HEK293 (cell line): ENCODE results near the gene KLHDC10.

Source experiments
- CTCF ChIA-PET: fragments of 350-600 bp; formaldehyde crosslinking; extraction: SDS; loops from one replicate; lab custom pipeline; 2021; ENCODE audit warnings: antibody characterized with exemption; lab: Yijun Ruan, JAX
- POLR2A ChIA-PET: fragments of 300-600 bp; formaldehyde crosslinking; extraction: SDS; loops from one replicate; lab custom pipeline; 2020; ENCODE audit warnings: antibody characterized with exemption, inconsistent platforms; lab: Yijun Ruan, JAX
- H3K27ac ChIP-seq: fragments of 200-500 bp; sonication (Bioruptor generic); 2 replicates; pipeline ENCODE4 v1.5.1; 2014; ENCODE audit warnings: low read depth, low read length, control low read depth, inconsistent platforms; ENCODE audit errors: extremely low read depth
- H3K36me3 ChIP-seq, 2 experiments: fragments of 200-500 bp in 1 of 2; sonication (Bioruptor generic) in 1 of 2; 1 replicate in 1 of 2; 2 replicates in 1 of 2; pipeline ENCODE4 v1.5.1; 2014 to 2017; ENCODE audit warnings: inconsistent platforms in 2 of 2, low read length in 2 of 2; ENCODE audit not compliant: control insufficient read depth in 2 of 2, insufficient read depth in 1 of 2
- H3K4me1 ChIP-seq: fragments of 200-500 bp; sonication (Bioruptor generic); 2 replicates; pipeline ENCODE4 v1.5.1; 2014; ENCODE audit warnings: mild to moderate bottlenecking, low read length, inconsistent platforms; ENCODE audit not compliant: control insufficient read depth, insufficient read depth
- H3K4me3 ChIP-seq: 2 replicates; pipeline ENCODE4 v1.5.1; 2011; ENCODE audit warnings: low read depth, mild to moderate bottlenecking, control low read depth, low read length, moderate library complexity
- H3K9me3 ChIP-seq: fragments of 200-500 bp; sonication (Bioruptor generic); 2 replicates; pipeline ENCODE4 v1.5.1; 2014; ENCODE audit warnings: low read depth, low read length, inconsistent platforms; ENCODE audit not compliant: control insufficient read depth, insufficient read depth
- PATZ1 ChIP-seq: fragments of 450-650 bp; formaldehyde crosslinking; IDR thresholded peaks from 2 replicates; pipeline ENCODE4 v1.5.1; 2016; ENCODE audit warnings: missing biosample characterization, missing genetic modification characterization
- PRDM2 ChIP-seq: fragments of 450-650 bp; formaldehyde crosslinking; IDR thresholded peaks from 2 replicates; pipeline ENCODE4 v1.5.1; 2016; ENCODE audit warnings: missing biosample characterization, missing genetic modification characterization, borderline replicate concordance
- SP3 ChIP-seq: fragments of 450-650 bp; formaldehyde crosslinking; IDR thresholded peaks from 2 replicates; pipeline ENCODE4 v1.5.1; 2016; ENCODE audit warnings: missing biosample characterization, missing genetic modification characterization
- SP7 ChIP-seq: fragments of 450-650 bp; formaldehyde crosslinking; IDR thresholded peaks from 2 replicates; pipeline ENCODE4 v1.5.1; 2016; ENCODE audit warnings: missing biosample characterization, missing genetic modification characterization
- ZBTB11 ChIP-seq: fragments of 450-650 bp; formaldehyde crosslinking; conservative IDR thresholded peaks from 2 replicates; pipeline ENCODE4 v1.5.1; 2016; ENCODE audit warnings: low read depth, missing biosample characterization, missing genetic modification characterization
- ZBTB26 ChIP-seq: fragments of 450-650 bp; formaldehyde crosslinking; optimal IDR thresholded peaks from 2 replicates; pipeline ENCODE3; 2016; ENCODE audit warnings: missing biosample characterization, mild to moderate bottlenecking, missing genetic modification characterization
- ZNF148 ChIP-seq: fragments of 450-650 bp; formaldehyde crosslinking; IDR thresholded peaks from 2 replicates; pipeline ENCODE4 v1.5.0; 2017; ENCODE audit warnings: missing biosample characterization, missing genetic modification characterization, borderline replicate concordance
- ZNF202 ChIP-seq: fragments of 450-650 bp; formaldehyde crosslinking; IDR thresholded peaks from 2 replicates; pipeline ENCODE4 v1.5.1; 2016; ENCODE audit warnings: missing biosample characterization, missing genetic modification characterization, borderline replicate concordance
- ZNF221 ChIP-seq: fragments of 450-650 bp; formaldehyde crosslinking; IDR thresholded peaks from 2 replicates; pipeline ENCODE4 v1.5.1; 2017; ENCODE audit warnings: missing biosample characterization, missing genetic modification characterization, borderline replicate concordance
- ZNF544 ChIP-seq: fragments of 450-650 bp; formaldehyde crosslinking; IDR thresholded peaks from 2 replicates; pipeline ENCODE4 v1.5.0; 2017; ENCODE audit warnings: missing biosample characterization, missing genetic modification characterization
- ZNF558 ChIP-seq: fragments of 450-650 bp; formaldehyde crosslinking; IDR thresholded peaks from 2 replicates; pipeline ENCODE4 v1.5.1; 2016; ENCODE audit warnings: missing biosample characterization, missing genetic modification characterization
- ZNF560 ChIP-seq: fragments of 450-650 bp; formaldehyde crosslinking; IDR thresholded peaks from 2 replicates; pipeline ENCODE4 v1.5.1; 2017; ENCODE audit warnings: missing biosample characterization, missing genetic modification characterization, borderline replicate concordance
- ZNF561 ChIP-seq: fragments of 450-650 bp; IDR thresholded peaks from 2 replicates; pipeline ENCODE4 v1.5.1; 2018; ENCODE audit warnings: missing biosample characterization, missing genetic modification characterization, borderline replicate concordance
- ZNF701 ChIP-seq: fragments of 450-650 bp; formaldehyde crosslinking; IDR thresholded peaks from 2 replicates; pipeline ENCODE4 v1.5.1; 2016; ENCODE audit warnings: missing biosample characterization, missing genetic modification characterization
- ZNF707 ChIP-seq: fragments of 450-650 bp; formaldehyde crosslinking; IDR thresholded peaks from 2 replicates; pipeline ENCODE4 v1.5.1; 2016; ENCODE audit warnings: missing biosample characterization, missing genetic modification characterization

KLHDC10 gene

GRCh38 chr7:130152493-130153210 lies 82.3 kb downstream of the KLHDC10 start (continued):
- TF ChIP-seq ZBTB11 (no peak), SP3 (tag by site-specific recombination) (no peak)

- ChIA-PET POLR2A (no interaction called here), CTCF (no interaction called here)
- Histone ChIP-seq H3K4me3 (no peak overlapping the region), H3K36me3 (no peaks in the 10 kb centered on the region; a peak in 1 of 3 replicates), H3K9me3 (no peaks in the 10 kb centered on the region), H3K27ac (no peak overlapping the region), H3K4me1 (no peaks in the 10 kb centered on the region)
- TF ChIP-seq ZNF202 (no peak), ZNF701 (no peak), ZNF707 (tag by site-specific recombination) (no peak), ZBTB26 (tag by site-specific recombination) (no peak), PRDM2 (tag by site-specific recombination) (no peak), ZNF561 (no peak), ZNF560 (tag by site-specific recombination) (no peak), SP7 (no peak), ZNF148 (tag by site-specific recombination) (no peak), PATZ1 (tag by site-specific recombination) (no peak), ZNF221 (tag by site-specific recombination) (no peak), ZNF558 (tag by site-specific recombination) (no peak), ZNF544 (tag by site-specific recombination) (no peak)
Observed at GRCh38 chr7:130153211-130153908, 83.0 kb downstream of the KLHDC10 start.
